ENCODE data around the gene DOK5. TPM values are rescaled to one million over a fixed set of nuclear protein-coding genes. Genes with fewer than 3 reads are reported as not detected.

The DOK5 gene
- total and polyA plus RNA-seq, 2 of the 8 experiments (the other 6 are each of a cell fraction or from before 2014, with no cell fraction given): 8.9 to 15.0 TPM

DNA sequence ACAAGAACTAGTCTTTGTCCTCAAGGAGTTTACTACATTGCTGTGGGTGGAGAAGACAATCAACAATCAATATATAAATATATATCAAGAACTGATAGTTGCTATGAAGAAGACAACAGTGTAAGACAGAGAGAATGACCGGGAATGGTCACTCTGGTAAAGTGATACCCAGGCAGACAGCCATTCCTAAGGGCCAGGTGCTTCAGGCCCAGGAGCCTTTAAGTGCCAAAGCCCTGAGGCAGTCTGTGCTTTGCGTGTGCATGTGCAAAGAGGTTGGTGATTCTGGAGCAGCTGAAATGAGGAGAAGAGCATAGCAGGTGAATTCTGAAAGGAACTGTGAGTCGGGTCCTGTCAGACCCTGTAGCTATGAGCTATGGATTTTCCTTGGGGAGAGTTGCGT lies 154.2 kb downstream of the DOK5 start:
- no peak overlapping the region for H3K4me3 ChIP-seq (ENCODE audit: extremely low read depth in 1 of 4, insufficient read depth in 2 of 4, low read depth in 3 of 4, low read length in 4 of 4)
- no peaks in the 10 kb centered on the region for H3K79me2 ChIP-seq (ENCODE audit: control insufficient read depth in 1 of 2, insufficient read depth in 2 of 2, low read length in 2 of 2)
- H3K23me2 ChIP-seq (ENCODE audit: low read depth, low read length): no peaks in the 10 kb centered on the region
- no peaks in the 10 kb centered on the region; a peak in 1 of 8 replicates for H3K36me3 ChIP-seq (ENCODE audit: control insufficient read depth in 2 of 4, insufficient read depth in 4 of 4, low read length in 3 of 4)
- POLR2A ChIA-PET (ENCODE audit: partially characterized antibody): no interaction called here
- no peak overlapping the region for H3K56ac ChIP-seq (replicated peaks; ENCODE audit: insufficient read length, low read depth, low read length)
- H3K9me3 ChIP-seq (ENCODE audit: insufficient read depth in 2 of 2, low read depth in 1 of 2, low read length in 1 of 2): no peaks in the 10 kb centered on the region
- no peak overlapping the region for H2BK20ac ChIP-seq (ENCODE audit: low read length)
- no peak overlapping the region for H3K14ac ChIP-seq (ENCODE audit: insufficient read length)
- WGBS, 2 experiments (ENCODE audit: extremely low coverage in 1 of 2, insufficient coverage in 1 of 2, insufficient read length in 1 of 2, insufficient replicate concordance in 2 of 2, low coverage in 1 of 2, low lambda C conversion rate in 2 of 2, missing lambda C conversion rate in 1 of 2): 94% methylated on average over 4 of the region's 4 CpGs; no CpG with 5 or more reads in 1 of the 2 experiments
- H3K4me2 ChIP-seq (ENCODE audit: insufficient read depth in 1 of 2, low read depth in 2 of 2, low read length in 2 of 2): no peak overlapping the region
- H2BK12ac ChIP-seq (ENCODE audit: low read depth, low read length): no peak overlapping the region
- no peak overlapping the region for H3K27ac ChIP-seq (ENCODE audit: low read depth, low read length)
- H3K4me1 ChIP-seq (replicated peaks in 1 of 4; ENCODE audit: control insufficient read depth in 3 of 4, insufficient read depth in 4 of 4, low read length in 3 of 4): peaks cover 0 to 12% (median 4%) of the 10 kb centered on the region in 4 experiments; a peak in 5 of 7 replicates
- H4K5ac ChIP-seq (ENCODE audit: insufficient read length, low read depth, low read length): no peak overlapping the region
- FAIRE-seq (no peak), DNase-seq (ENCODE audit: low read depth in 1 of 2, low spot score in 2 of 2) (no peak)
- H2BK5ac ChIP-seq (ENCODE audit: low read depth, low read length): no peak overlapping the region
- no peak overlapping the region for H3K4ac ChIP-seq (replicated peaks; ENCODE audit: insufficient read length, low read depth, low read length)
- no peaks in the 10 kb centered on the region for H3K79me1 ChIP-seq (ENCODE audit: low read depth, low read length)
- H3K9ac ChIP-seq (replicated peaks in 1 of 4; ENCODE audit: extremely low read depth in 1 of 4, low read depth in 3 of 4, low read length in 3 of 4): no peak overlapping the region
- H2AFZ ChIP-seq (ENCODE audit: low read length): no peak overlapping the region
- H4K91ac ChIP-seq (replicated peaks; ENCODE audit: insufficient read length, low read length): no peak overlapping the region
- no peak overlapping the region for H4K8ac ChIP-seq (ENCODE audit: extremely low read depth, insufficient read depth, low read length)
- no peak overlapping the region for H2AK5ac ChIP-seq (ENCODE audit: low read depth, low read length)
- no peak overlapping the region for H3K18ac ChIP-seq (ENCODE audit: extremely low read depth, low read length)
- no peak overlapping the region for H2BK120ac ChIP-seq (replicated peaks; ENCODE audit: low read depth, low read length)
- TF ChIP-seq HDAC6 (IDR thresholded peaks at IDR 0.05; ENCODE audit: low read depth, low read length) (no peak), RAD21 (IDR thresholded peaks at IDR 0.05 in 1 of 2, conservative IDR thresholded peaks at IDR 0.05 in 1 of 2; ENCODE audit: low read depth in 2 of 2, low read length in 2 of 2) (no peak), MAFK (IDR thresholded peaks at IDR 0.05; ENCODE audit: low read depth, low read length) (no peak), BRCA1 (IDR thresholded peaks at IDR 0.05; ENCODE audit: low read depth, low read length) (no peak), GTF2F1 (IDR thresholded peaks at IDR 0.05; ENCODE audit: borderline replicate concordance, low read depth, low read length) (no peak), EGR1 (IDR thresholded peaks at IDR 0.05; ENCODE audit: borderline replicate concordance, low read depth, low read length) (no peak)
- TF ChIP-seq, protein P1, sequence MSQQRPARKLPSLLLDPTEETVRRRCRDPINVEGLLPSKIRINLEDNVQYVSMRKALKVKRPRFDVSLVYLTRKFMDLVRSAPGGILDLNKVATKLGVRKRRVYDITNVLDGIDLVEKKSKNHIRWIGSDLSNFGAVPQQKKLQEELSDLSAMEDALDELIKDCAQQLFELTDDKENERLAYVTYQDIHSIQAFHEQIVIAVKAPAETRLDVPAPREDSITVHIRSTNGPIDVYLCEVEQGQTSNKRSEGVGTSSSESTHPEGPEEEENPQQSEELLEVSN (IDR thresholded peaks at IDR 0.05): no peak
- no peaks in the 10 kb centered on the region for H4K20me1 ChIP-seq (replicated peaks in 1 of 2; ENCODE audit: control insufficient read depth in 1 of 2, insufficient read depth in 2 of 2, low read length in 2 of 2)
- no peak overlapping the region for H2BK15ac ChIP-seq (ENCODE audit: low read length)
- H3K27me3 ChIP-seq (replicated peaks in 1 of 4; ENCODE audit: control insufficient read depth in 3 of 4, extremely low read depth in 1 of 4, insufficient read depth in 3 of 4, low read length in 3 of 4): no peaks in the 10 kb centered on the region
- CTCF ChIA-PET (ENCODE audit: partially characterized antibody): no interaction called here
- no peak overlapping the region for H3K23ac ChIP-seq (ENCODE audit: insufficient read length)
